ENCODE measurements around the gene TRIM8.

TRIM8 gene

DNA sequence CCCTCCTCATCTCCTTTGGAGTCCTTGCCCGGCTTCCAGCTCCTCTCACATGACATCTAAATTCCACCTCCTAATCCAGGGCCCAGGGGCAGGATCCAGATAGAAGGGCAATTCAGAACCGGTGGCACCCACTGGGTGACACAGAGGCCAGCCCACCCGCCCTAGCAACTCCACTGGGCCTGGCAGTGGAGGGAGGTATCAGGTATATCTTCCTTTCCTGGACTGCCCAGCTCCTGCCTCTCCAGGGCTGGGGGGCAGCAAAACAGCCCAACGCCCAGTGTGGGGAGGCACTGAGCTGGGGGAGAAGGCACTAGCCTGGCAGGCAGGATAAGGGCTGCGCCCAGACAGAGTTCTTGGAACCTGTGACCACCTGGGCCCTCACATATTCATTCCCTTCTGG is 10.4 kb upstream of the TRIM8 start:
- no peak for DNase-seq

DNA sequence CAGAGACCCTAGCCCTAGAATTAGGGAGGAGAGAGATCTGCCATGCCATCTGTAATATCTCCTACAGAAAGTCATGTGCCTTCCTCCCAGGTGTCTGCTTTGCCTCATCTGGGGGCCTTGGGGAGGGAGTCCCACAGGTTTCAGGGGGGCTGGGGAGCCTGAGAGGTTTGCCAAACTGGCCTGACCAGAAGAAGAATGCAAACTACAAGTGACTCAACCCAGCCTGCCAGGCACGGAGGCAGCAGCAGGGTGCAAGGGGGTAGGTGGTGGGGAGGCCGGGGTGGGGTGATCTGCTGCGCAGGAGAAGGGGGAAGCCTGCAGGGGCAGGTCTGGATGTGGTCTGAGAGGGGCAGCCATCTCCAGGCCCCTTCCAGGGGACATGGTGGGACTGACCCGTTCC is 9.6 kb upstream of the TRIM8 start:
- DNase-seq: no peak

DNA sequence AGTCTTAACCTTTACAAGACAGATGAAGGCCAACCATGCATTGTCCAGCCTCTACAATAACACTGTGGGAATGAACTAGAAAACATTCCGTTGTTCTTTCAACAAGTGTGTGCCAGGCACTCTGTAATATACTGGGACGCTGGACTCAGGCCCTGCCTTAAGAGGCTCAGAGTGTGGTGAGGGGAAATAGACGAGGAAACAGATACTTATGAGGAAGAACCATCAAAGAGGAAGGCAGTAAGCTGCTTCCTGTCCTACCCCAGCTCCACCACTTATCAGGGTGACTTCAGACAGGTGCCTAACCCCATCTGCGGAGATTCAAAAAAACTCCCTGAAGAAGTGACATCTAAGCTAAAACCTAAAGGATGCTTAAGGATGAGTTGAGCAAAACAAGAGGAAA is 8.9 kb upstream of the TRIM8 start:
- no peak for DNase-seq

DNA sequence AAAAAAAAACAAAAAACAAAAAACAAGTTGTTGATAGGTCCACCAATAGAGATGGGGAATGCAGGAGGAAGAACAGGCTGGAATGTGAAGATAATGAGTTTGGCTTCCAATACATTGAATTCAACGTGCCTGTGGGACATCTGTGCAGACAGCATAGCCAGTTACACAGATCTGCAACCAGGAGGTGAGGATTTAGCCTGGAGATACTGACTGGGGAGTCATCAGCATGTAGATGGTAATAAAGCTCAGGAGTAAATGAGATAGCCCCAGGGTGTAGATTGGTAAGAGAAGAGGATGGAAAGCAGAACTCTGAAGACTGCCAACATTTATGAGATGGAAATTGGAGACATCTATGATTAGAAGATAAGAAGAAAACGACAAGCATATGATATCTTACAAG is 4.7 kb upstream of the TRIM8 start:
- no peak for DNase-seq

DNA sequence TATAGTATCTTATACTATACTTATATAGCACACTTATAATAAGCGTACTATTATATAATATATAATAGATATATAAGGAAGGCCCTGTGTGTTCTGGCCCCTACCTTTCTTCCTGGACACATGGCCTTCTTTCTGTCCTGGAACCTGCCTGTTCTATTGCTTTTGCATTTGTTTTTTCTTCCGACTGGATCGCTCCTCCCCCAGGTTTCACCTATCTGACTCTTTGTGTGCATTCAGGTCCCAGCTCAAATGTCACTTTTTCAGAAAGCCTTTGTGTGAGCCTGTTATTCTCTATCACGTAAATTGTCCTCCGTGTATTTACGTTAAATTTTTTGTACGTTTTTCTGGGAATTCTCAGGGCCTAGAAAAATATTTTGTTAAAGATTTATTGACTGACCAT is 2.9 kb upstream of the TRIM8 start:
- DNase-seq: no peak

DNA sequence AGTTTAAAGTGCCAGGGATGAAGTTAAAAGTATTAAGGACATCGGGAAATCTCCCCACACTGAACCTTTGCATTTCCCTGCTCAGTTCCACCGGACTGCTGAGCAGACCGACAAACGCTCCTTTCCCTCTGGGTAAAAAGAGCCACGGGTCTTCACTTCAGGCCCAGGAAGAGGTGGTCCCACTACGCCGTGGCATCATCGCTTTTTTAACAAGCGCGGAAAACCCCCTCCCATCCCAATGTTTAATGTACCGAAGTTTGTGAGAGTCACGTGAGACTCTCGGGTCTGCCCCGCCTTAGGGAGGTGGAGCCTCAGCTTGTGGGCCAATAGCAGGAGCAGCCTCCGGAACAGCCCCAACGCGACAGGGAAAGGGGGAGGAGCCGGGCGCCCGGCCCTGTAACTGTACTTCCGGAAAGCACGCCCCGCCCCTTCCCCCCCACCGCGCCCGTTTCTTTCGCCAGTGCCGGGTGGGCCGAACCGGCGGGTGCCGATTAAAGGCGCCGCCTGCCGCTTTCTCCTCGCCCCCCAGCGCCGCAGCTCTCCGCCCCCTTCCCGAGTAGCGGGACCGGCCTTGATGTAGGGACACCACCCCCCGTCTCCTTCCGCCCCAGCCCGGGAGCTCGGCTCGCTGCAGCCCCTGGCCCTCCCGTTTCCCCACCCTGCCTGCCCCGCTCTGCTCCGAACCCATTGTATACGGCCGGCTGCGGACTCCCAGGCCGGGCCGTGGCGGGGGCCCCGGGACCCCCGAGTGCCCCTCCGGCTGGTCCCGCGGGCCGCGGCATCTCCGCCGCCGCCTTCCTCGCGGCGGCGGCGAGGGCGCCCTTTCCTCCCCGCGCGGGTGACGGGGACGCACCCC is 2.2 kb upstream of the TRIM8 start:
- peak; percentile 77 for DNase-seq

DNA sequence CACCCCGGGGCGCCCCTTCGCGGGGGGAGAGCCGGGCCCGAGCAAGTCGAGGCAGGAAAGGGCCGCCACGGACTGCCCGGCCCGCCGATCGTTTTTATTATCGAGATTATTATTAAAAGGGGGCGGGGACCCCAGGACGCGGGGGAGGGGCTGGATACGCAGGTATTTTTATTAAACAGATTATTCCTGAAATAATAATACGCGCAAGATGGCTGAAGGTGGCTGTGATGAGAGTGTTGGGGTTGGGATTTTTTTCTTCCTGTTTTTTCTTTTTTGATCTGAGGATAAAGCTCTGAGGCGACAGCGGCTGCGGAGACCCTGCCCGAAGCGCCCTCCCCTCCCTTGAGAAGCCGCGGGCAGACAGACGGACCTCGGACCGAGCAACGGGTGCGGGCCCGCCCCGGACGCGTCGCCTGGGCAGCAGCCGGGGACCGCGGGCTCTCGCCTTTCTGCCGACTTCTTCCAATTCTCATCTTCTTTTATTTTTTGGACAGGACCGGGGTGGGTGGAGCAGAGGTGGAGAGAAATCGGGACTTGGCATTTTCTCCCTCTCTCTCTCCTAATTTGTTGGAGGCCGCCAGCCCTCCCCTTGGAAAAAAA is 1.4 kb upstream of the TRIM8 start:
- DNase-seq: no peak

DNA sequence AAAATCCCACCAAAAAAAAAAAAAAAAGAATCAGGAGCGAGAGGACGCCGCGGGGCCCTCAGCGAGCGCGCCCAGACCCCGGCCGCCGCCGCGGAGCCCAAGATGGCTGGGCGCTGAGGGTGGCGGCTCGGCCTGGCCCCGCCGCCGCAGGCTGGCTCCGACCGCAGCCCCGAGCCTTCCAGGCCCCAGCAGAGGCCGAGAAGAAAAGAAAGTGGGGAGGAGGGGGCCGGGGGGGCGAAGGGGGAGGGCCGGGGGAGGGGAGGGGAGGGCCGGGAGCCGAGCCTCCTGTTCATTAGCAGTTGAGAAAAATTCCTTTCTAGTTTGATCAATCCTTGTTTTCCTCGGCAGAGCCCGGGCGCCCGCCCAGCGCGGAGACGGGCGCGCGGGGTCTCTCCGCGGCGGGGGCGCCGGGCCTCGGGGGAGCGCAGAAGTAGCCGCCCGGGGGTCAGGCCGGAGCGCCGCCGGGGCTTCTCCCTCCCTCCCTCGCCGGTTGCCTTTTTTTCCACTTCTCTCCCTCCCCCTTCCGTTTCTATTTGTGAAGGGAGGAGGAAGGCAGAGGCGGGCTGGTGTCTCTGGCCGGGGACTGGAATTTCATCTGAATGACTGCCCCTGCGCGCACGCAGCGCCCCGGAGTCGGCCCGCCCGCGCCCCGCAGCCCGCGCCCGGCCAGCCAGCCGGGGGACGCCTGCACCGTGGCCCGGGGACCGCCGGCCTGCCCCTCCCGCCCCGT is 778 bp upstream of the TRIM8 start:
- DNase-seq: peak; percentile 14

DNA sequence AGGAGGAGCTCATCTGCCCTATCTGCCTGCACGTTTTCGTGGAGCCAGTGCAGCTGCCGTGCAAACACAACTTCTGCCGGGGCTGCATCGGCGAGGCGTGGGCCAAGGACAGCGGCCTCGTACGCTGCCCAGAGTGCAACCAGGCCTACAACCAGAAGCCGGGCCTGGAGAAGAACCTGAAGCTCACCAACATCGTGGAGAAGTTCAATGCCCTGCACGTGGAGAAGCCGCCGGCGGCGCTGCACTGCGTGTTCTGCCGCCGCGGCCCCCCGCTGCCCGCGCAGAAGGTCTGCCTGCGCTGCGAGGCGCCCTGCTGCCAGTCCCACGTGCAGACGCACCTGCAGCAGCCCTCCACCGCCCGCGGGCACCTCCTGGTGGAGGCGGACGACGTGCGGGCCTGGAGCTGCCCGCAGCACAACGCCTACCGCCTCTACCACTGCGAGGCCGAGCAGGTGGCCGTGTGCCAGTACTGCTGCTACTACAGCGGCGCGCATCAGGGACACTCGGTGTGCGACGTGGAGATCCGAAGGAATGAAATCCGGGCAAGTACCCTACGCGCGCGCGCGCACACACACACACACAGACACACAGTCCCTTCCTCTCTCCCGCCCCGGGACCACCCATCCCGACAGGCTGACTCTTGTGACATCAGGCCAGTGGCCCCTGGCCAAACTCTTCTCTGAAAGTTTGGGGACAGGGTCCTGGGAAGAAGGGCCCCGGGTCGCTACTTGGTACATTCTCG is 538 bp downstream of the TRIM8 start:
- peak; percentile 57 for DNase-seq

DNA sequence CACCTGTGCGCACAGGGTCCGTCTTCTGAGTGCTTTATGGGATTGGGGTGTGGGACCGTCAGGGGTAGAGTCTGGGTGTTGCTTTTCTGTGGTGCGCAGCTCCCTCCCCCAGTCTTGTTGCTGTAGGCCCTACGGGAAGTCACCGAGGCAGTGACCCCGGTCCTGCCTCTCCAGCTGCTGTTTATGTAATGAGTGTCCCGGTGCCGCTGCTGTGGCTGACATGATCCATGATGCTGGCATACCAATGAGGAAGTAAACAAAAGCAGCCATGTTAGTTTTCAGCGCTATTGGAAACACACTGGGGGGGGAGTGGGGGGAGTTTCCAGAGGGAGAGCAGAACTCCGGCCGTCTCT is 1.1 kb downstream of the TRIM8 start:
- no peak for DNase-seq

DNA sequence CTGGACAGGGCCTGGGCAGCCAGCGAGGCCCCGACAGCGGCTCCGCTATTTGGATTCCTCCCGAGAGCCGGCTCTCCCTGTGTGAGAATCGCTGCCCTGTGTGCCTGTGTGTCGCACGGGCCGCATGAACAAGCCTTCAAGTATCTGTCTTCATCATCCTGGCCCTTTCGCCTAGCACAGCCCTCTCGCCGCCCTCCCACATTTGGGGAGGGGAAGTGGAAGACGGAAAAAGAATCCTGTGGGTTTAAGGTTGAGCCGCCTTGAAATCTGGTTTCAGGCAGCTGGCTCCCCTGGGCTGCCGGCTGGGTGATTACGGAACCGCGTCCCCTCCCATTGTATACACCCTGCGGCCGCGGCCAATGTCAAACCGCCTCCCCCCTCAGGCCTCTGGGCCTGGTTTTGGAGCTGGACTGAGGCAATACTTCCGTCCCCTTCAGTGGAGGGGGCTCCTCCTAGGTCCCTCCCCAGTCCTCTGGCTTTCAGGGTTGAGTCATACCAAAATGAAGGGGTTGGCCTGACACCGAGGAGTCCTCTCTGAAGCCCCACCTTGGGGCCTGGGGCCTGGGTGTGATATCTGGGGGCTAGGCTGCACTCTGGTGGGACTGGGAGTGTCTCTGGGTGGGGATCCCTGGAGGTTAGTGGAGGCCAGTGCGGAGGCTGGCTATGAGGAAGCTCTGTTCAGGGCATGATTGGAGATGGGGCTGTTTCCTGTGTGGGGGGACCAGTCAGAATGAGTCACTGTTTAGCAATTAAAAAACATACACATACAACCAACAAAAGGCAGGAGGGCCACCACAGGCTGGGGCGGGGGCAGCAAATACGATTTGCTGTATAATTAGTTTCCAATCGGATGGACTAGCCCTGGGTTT is 1.7 kb downstream of the TRIM8 start:
- DNase-seq: no peak

DNA sequence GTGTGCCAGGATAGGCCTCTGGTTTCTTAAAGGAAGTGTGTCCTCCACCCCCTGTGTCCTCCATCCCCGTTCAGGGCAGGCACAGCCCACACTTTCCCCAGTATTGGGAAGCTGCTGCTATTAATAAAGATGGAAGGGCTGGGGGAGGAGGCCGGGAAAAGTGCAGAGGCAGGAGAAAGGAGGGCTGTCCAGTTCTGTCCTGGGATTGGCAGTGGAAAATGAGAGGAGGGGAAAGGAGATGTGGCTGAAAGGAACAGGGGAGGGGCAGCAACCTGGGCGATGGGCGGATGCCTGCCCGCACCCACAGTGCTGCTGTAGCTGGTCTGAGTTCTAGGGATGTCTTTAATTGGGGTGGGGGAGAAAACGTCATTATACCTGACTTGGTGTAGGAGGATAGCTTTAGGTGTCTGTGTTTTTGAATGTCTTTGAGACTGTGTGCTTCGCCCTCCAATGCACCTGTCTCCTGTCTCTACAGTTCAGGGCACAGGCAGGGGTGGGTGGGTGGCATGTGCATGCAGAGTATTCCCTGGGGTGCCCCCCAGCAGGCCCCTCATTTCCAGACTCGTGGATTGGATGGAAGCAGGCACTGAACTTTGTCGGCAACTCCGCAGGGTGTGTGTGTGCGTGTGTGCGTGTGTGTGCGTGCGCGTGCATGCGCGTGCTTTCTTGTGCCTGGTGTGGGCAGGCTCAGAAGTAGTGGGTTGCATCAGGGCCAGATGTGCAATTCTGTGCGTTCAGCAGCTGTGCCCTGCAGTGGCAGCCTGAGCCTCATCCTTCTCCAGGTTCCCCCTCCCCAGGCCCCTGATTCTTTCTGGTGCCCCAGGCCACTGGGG is 2.5 kb downstream of the TRIM8 start:
- no peak for DNase-seq

DNA sequence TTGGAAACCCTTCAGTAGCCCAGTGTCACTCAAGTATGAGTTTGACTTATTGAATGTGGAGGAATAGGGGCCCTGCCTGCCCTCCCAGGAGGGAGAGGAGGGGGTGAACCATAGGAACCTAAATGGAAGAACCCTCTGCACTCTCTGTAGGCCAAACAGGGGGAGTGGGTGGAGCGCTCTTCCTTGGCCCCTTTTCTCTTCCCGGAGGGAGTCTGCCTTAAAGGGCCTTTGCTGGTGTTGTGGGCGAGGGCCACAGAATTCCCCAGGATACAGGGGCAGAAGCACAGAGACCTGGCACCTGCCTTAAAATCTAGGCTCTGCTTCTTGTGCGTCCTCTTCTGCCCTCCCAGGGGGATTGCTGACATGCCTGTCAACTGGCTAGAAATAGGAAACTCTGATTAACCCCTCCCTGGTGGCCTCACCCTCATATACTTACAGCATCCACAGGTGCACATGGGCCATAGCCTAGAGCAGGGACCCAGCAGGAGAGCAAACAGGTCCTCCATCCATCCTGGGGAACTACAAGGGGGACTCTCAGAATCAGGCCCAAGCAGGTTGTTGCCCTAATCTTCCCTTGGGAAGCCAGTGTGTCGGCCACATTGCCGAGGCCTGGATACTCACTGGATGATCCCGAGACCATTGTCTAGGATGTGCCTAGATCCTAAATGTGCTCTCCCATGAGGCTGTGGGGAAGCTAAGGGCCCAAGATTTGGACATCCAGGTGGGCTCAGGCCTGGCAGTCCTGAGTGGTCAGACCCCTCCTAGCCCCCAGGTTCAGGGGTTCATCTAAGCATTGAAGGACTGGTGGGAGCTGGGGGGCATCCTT is 3.4 kb downstream of the TRIM8 start:
- DNase-seq: no peak

DNA sequence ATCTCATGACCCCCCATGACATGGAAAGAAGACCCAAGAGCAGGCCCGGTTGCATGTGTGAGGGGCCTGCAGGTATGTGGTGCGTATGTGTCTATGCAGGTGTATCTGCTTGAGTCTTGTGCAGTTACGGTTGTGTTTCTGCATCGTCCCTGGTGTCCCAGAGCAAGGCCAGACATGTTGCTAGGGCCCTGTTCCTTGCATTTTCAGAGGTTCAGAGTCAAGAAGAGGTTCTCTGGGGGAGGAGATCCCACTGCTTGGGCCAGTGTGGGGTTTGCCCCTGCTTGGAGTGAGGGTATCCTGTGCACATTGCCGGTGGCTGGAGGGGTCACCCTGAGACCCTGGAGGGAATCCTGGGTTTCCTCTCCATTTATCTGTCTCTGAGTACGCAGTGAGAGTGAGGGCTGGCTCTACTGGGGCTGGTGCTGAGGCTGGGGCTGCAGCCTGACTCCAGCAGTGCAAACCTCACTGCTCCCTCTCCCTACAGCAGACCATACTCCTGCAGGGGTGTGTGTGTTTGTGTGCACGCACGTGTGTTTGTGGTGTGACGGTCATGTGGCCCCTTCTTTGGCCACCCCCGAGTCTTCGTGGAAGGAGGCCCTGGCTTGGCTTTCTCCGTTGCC is 4.1 kb downstream of the TRIM8 start:
- DNase-seq: no peak

DNA sequence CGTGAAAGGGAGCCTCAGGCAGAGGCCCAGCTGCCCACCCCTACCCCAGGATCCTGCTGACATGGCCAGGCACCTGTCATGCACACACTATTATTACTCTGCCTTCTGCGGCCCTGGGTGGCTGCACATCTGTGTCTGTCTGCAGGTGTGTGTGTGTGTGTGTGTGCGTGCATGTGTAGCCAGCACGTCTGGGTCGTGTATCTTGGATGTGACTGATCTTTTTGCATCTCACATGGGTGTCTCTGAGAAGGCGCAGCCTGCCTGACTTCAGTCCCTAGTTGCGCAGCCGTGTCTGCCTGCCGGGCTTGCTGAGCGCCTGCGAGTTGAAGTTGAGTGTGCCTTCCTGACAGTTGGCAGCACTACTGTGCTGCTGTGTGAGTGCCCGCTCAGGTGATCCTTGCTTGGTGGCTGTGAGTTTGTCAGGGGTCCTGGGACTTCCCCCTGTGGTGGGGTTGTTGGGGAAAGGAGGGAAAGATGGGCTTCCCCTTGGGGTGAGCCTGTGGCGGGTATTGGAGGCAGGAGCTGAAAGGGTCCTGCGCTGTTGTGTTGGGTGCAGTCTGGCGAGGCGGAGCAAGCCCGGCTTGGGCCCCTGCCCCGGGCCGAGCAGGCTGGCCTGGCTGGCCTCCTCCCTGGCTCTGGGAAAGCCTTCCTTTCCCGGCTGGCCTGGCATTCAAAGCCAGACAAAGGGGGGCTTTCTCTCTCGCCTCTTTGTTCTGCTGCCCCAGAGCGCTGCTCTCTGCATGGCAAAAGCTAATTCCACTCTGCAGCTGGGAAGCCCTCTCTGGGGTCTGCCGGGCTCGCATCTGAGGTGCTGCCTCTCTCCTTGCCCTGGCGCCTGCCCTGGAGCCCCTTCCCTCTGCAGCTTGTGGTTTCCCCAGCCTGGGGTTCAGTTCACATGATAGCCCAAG is 4.9 kb downstream of the TRIM8 start:
- DNase-seq: no peak

DNA sequence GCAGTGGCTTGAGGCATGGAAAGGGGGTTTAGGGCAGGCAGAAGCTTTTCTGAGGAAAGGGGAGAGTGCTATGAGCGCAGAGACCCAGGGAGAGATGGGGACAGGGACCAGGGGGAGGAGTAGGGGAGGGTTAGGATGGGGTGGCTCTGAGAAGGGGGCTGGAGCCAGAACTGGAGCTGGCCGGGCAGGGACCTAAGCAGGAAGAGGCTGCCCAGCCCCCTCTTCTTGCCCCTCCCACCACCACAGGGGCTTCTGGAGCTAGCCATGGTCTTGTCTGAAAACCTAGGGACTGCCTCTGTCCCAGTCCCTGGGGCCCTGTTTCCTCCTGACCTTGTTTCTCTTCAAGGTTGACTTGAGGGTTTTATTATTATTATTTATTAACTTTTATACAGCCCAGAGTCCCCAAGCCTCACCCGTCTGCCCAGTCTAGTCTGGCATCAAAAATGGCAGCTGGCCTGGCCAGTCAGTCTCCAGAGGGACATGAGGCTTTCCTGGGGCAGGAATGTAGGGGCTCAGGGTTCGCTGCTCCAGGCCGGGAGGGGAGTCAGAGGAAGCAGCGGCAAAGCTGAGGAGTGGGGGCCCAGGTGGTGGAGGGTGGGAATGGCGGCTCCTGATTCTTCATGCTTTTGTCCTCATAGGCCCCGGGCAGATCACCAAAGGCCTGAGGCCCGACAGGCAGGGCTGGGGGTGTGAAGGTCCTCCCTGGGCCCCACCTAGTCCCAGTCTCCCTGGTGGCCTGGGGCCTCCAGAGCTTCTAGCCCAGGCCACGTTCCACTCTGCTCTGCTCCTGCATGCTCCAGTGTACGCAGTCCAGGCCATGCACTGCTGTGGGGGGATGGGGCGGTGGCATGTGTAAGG is 5.7 kb downstream of the TRIM8 start:
- no peak for DNase-seq

DNA sequence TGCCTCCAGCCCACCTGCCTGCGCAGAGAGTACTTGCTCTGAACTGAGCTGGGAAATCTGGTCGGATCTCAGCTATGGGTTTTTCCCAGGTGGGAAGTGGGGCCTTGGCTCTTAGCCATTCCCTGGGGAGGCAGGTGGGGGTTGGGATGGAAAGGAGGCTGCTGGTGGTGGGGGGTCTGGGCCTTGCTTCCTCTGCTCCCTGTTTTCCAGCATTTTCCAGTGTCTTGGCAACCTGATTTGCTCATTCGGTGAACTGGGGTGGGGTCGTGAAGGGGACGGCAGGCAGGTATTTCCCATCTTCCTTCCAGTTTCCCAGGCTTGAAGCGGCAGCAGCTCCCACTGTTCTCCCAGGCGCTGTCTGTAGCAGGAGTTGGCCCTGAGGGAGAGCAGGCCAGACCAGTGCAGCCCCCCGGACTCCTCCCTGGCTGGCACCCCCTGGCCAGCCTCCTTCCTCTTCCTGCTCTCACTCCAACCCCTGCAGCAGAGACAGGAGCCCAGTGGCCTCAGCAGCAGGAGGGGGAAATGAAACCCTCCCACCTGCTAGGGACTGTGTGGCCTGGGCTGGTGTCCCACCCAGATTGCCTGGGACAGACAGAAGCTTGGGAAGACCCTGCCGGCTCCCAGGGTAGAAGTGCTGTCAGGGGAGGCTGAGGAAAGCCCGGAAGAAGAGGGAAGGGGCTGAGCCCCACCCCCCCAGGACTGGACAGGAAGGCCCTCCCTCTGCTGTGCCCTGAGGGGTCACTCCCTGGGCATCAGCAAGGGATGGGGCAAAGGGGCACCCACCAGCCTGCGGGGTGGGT is 6.6 kb downstream of the TRIM8 start:
- DNase-seq: no peak

Data from NCI-H774 (cell line).